ENCODE measurements around the gene RPS5. TPM values are rescaled to one million over a fixed set of nuclear protein-coding genes. Genes with fewer than 3 reads are reported as not detected.
"Not testable (repeated sequence)": the region's sequence is repeated elsewhere in the genome, so short reads cannot be mapped to it uniquely, and the experiment has no call there.

Gene RPS5
- total RNA-seq, 1 experiment from 2014 or later = 1,400 TPM

DNA sequence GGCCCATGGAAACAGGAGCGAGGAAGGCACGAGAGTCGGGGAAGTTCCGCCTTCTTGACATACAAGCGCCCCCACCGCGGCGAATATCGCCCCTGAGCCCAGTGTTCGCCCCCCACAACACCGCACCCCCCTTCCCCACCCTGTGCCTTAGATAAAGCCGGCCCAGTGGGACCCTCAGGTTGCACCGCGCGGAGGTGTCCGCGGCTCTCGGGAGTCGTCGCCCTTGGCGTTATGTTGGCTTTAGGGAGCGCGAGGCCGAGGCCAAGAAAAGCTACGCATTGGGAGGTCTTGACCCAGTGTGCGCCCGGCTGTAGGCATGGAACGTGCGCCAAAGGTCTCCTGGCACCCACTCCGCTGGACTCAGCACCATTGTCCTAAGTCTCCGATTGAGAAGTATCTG lies 53.5 kb downstream of the RPS5 start:
- no CpG with 5 or more reads among the region's 31 CpGs for WGBS (ENCODE audit: extremely low coverage, insufficient read length, low lambda C conversion rate)
- H3K27ac ChIP-seq (ENCODE audit: insufficient read length, low read depth, low read length) = no peak overlapping the region

DNA sequence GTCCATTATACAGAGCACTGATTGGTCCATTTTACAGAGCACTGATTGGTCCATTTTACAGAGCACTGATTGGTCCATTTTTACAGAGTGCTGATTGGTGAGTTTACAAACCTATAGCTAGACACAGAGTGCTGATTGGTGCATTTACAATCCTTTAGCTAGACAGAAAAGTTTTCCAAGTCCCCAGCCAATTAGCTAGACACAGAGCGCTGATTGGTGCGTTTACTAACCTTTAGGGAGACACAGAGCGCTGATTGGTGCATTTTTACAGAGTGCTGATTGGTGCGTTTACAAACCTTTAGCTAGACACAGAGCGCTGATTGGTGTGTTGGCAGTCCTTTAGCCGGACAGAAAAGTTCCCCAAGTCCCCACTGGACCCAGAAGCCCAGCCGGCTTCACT lies 55.9 kb downstream of the RPS5 start:
- not testable (repeated sequence) for H3K9me3 ChIP-seq (ENCODE audit: control insufficient read depth, low read depth, low read length); H3K56ac ChIP-seq (ENCODE audit: insufficient read length, low read depth, low read length); H3K4me2 ChIP-seq (ENCODE audit: insufficient read depth, insufficient read length, low read length); H4K20me1 ChIP-seq (ENCODE audit: control insufficient read depth, insufficient read depth, insufficient read length); H2BK20ac ChIP-seq (ENCODE audit: low read depth, low read length, poor library complexity, severe bottlenecking); H4K5ac ChIP-seq (ENCODE audit: insufficient read length, low read depth, low read length); H2BK120ac ChIP-seq (ENCODE audit: low read depth, low read length, poor library complexity, severe bottlenecking); H2AFZ ChIP-seq (ENCODE audit: low read length); H3T11ph ChIP-seq (ENCODE audit: low read length); H2BK12ac ChIP-seq (ENCODE audit: insufficient read length, low read depth, low read length); H3K4ac ChIP-seq (ENCODE audit: low read depth, low read length); DNase-seq; H3K18ac ChIP-seq (ENCODE audit: insufficient read length, low read depth, low read length); H2BK5ac ChIP-seq (ENCODE audit: insufficient read length, low read length); H2AK5ac ChIP-seq (ENCODE audit: insufficient read length, low read length); H3K23ac ChIP-seq (ENCODE audit: insufficient read length, low read depth, low read length); H3K9ac ChIP-seq (ENCODE audit: extremely low read depth, insufficient read length, low read length); H2BK15ac ChIP-seq (ENCODE audit: low read depth, low read length); H4K91ac ChIP-seq (ENCODE audit: insufficient read length, low read depth, low read length); H3K27ac Mint-ChIP-seq; H3K27me3 ChIP-seq (ENCODE audit: insufficient read depth, low read length); H3K4me3 Mint-ChIP-seq; H4K8ac ChIP-seq (replicated peaks; ENCODE audit: insufficient read length, low read depth, low read length); H3K4me1 ChIP-seq (ENCODE audit: insufficient read depth, low read length); H3K79me1 ChIP-seq (ENCODE audit: insufficient read depth, low read depth, low read length, poor library complexity, severe bottlenecking); H3K79me2 ChIP-seq (ENCODE audit: insufficient read depth, low read length); H3K27ac ChIP-seq (ENCODE audit: insufficient read length, low read depth, low read length); H3K14ac ChIP-seq (ENCODE audit: insufficient read depth, low read length)
- Mint-ChIP-seq H3K27me3 (ENCODE audit: low read depth) (peaks cover 56% of the 10 kb centered on the region), H3K4me1 (peaks cover 0 to 11% of the 10 kb centered on the region in 2 experiments; a peak in 2 of 4 replicates), H3K9me3 (peaks cover 41 to 53% of the 10 kb centered on the region in 2 experiments), H3K36me3 (ENCODE audit: insufficient read depth in 1 of 3, low read depth in 3 of 3) (peaks cover 6 to 22% (median 21%) of the 10 kb centered on the region in 3 experiments; a peak in 6 of 7 replicates)
- WGBS (ENCODE audit: extremely low coverage, insufficient read length, low lambda C conversion rate) = no CpG with 5 or more reads among the region's 7 CpGs
- peaks cover 12% of the 10 kb centered on the region for H3K23me2 ChIP-seq (ENCODE audit: insufficient read length, low read depth, low read length, poor library complexity, severe bottlenecking)

More for the DNA sequence above, 53.5 kb downstream of the RPS5 start:
- peak overlapping the region; percentile 70 for H3K4me2 ChIP-seq (ENCODE audit: insufficient read depth, insufficient read length, low read length)
- H2BK20ac ChIP-seq (ENCODE audit: low read depth, low read length, poor library complexity, severe bottlenecking) = no peak overlapping the region
- H2BK15ac ChIP-seq (ENCODE audit: low read depth, low read length) = no peak overlapping the region
- TF ChIP-seq, protein P1, sequence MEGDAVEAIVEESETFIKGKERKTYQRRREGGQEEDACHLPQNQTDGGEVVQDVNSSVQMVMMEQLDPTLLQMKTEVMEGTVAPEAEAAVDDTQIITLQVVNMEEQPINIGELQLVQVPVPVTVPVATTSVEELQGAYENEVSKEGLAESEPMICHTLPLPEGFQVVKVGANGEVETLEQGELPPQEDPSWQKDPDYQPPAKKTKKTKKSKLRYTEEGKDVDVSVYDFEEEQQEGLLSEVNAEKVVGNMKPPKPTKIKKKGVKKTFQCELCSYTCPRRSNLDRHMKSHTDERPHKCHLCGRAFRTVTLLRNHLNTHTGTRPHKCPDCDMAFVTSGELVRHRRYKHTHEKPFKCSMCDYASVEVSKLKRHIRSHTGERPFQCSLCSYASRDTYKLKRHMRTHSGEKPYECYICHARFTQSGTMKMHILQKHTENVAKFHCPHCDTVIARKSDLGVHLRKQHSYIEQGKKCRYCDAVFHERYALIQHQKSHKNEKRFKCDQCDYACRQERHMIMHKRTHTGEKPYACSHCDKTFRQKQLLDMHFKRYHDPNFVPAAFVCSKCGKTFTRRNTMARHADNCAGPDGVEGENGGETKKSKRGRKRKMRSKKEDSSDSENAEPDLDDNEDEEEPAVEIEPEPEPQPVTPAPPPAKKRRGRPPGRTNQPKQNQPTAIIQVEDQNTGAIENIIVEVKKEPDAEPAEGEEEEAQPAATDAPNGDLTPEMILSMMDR (conservative IDR thresholded peaks at IDR 0.05) = no peak
- no peaks in the 10 kb centered on the region for H4K20me1 ChIP-seq (ENCODE audit: control insufficient read depth, insufficient read depth, insufficient read length)
- H3K79me2 ChIP-seq (ENCODE audit: insufficient read depth, low read length) = no peaks in the 10 kb centered on the region
- peaks cover 6% of the 10 kb centered on the region for H3K9me3 ChIP-seq (ENCODE audit: control insufficient read depth, low read depth, low read length)
- H2AK5ac ChIP-seq (ENCODE audit: insufficient read length, low read length) = no peak overlapping the region
- peak overlapping the region; percentile 9 for H3K18ac ChIP-seq (ENCODE audit: insufficient read length, low read depth, low read length)
- no peak overlapping the region for H3K9ac ChIP-seq (ENCODE audit: extremely low read depth, insufficient read length, low read length)
- H3K4ac ChIP-seq (ENCODE audit: low read depth, low read length) = no peak overlapping the region
- H3K4me1 Mint-ChIP-seq = peaks cover 0 to 11% of the 10 kb centered on the region in 2 experiments; a peak in 2 of 4 replicates
- H3T11ph ChIP-seq (ENCODE audit: low read length) = no peak overlapping the region
- no peaks in the 10 kb centered on the region for H3K79me1 ChIP-seq (ENCODE audit: insufficient read depth, low read depth, low read length, poor library complexity, severe bottlenecking)
- H3K36me3 Mint-ChIP-seq (ENCODE audit: insufficient read depth in 1 of 3, low read depth in 3 of 3) = peaks cover 3 to 46% (median 42%) of the 10 kb centered on the region in 3 experiments
- no peak overlapping the region for H4K8ac ChIP-seq (replicated peaks; ENCODE audit: insufficient read length, low read depth, low read length)
- peak overlapping the region; percentile 48 to 87 for H3K4me3 Mint-ChIP-seq
- H2BK12ac ChIP-seq (ENCODE audit: insufficient read length, low read depth, low read length) = no peak overlapping the region
- no peaks in the 10 kb centered on the region; the same call in 1 of the 2 replicates for H3K27me3 ChIP-seq (ENCODE audit: insufficient read depth, low read length)
- H3K27ac Mint-ChIP-seq = peak overlapping the region in 1 of 3 experiments; percentile 68; a peak in 2 of 7 replicates
- no peak overlapping the region for H3K23ac ChIP-seq (ENCODE audit: insufficient read length, low read depth, low read length)
- no peak overlapping the region for H3K56ac ChIP-seq (ENCODE audit: insufficient read length, low read depth, low read length)
- no peak overlapping the region for H4K5ac ChIP-seq (ENCODE audit: insufficient read length, low read depth, low read length)
- H3K4me1 ChIP-seq (ENCODE audit: insufficient read depth, low read length) = peaks cover 3% of the 10 kb centered on the region
- H3K14ac ChIP-seq (ENCODE audit: insufficient read depth, low read length) = no peak overlapping the region
- no peak for DNase-seq
- peaks cover 56 to 62% of the 10 kb centered on the region in 2 experiments for H3K9me3 Mint-ChIP-seq
- no peak overlapping the region for H2AFZ ChIP-seq (ENCODE audit: low read length)
- H3K27me3 Mint-ChIP-seq (ENCODE audit: low read depth) = peaks cover 53% of the 10 kb centered on the region
- H2BK5ac ChIP-seq (ENCODE audit: insufficient read length, low read length) = no peak overlapping the region
- H2BK120ac ChIP-seq (ENCODE audit: low read depth, low read length, poor library complexity, severe bottlenecking) = no peak overlapping the region
- H3K23me2 ChIP-seq (ENCODE audit: insufficient read length, low read depth, low read length, poor library complexity, severe bottlenecking) = peaks cover 12% of the 10 kb centered on the region
- no peak overlapping the region for H4K91ac ChIP-seq (ENCODE audit: insufficient read length, low read depth, low read length)

All from H9 (cell line).